ENCODE results near the gene WFIKKN2. TPM values are rescaled to one million over a fixed set of nuclear protein-coding genes. Genes with fewer than 3 reads are reported as not detected.

Gene WFIKKN2
- total and polyA plus RNA-seq, 8 donors, result 0.09 to 0.45 (median 0.15) TPM

DNA sequence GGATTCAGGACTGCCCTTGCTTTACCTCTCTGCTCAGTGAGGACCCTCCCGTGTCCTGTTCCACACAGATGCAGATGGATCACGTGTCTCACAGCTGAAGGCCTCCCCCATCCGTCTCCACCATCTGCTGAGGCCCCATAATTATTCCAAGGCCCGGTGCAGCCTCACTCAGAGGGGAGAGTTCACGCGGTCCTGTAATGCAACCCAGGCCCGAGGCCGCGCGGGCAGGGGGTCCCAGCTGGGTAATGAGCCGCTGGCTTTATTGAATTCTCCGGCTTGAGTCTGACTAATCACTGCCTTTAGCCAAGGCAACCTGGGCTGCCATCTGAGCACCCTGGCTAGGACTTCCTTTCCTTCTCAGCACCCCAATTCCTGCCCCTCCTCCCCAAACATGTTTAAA, 4.4 kb upstream of the WFIKKN2 start:
- H3K4me3 ChIP-seq, result no peak overlapping the region
- H3K27ac ChIP-seq, result no peak overlapping the region
- no peaks in the 10 kb centered on the region for H3K9me3 ChIP-seq
- intact Hi-C loops (cut with DNase I), result loop anchor here in 1 of 3 donors (10.0 kb wide), 1 partner anchor 46 kb away; no protein-coding TSS in a partner anchor
- H3K27me3 ChIP-seq, result no peaks in the 10 kb centered on the region
- DNase-seq (no peak), FAIRE-seq (no peak), ATAC-seq (no peak)
- 83 to 84% methylated on average over 12 of the region's 12 CpGs for WGBS, 2 donors
- peaks cover 0 to 3% (median 0%) of the 10 kb centered on the region in 3 donors for H3K4me1 ChIP-seq
- no peak for TF ChIP-seq CTCF (IDR thresholded peaks at IDR 0.05)
- no peaks in the 10 kb centered on the region for H3K36me3 ChIP-seq

- intact Hi-C loops (cut with DNase I), result loop anchor here in 1 of 3 donors (10.0 kb wide), 1 partner anchor 47 kb away; no protein-coding TSS in a partner anchor
- Histone ChIP-seq H3K9me3 (no peaks in the 10 kb centered on the region), H3K4me1 (peaks cover 0 to 3% (median 0%) of the 10 kb centered on the region in 3 donors), H3K27me3 (no peaks in the 10 kb centered on the region), H3K27ac (no peak overlapping the region), H3K36me3 (no peaks in the 10 kb centered on the region), H3K4me3 (no peak overlapping the region)
- FAIRE-seq (no peak), DNase-seq (no peak), ATAC-seq (no peak)
- TF ChIP-seq CTCF (IDR thresholded peaks at IDR 0.05), result no peak
- 75 to 84% methylated on average over 7 to 11 of the region's 11 CpGs for WGBS, 2 donors
Observed at GRCh38 chr17:50831471-50831928, 3.9 kb upstream of the WFIKKN2 start.

- Histone ChIP-seq H3K27me3 (no peaks in the 10 kb centered on the region), H3K9me3 (no peaks in the 10 kb centered on the region), H3K27ac (no peak overlapping the region), H3K4me3 (no peak overlapping the region), H3K4me1 (peaks cover 0 to 3% (median 0%) of the 10 kb centered on the region in 3 donors), H3K36me3 (no peaks in the 10 kb centered on the region)
- ATAC-seq (no peak), DNase-seq (no peak), FAIRE-seq (no peak)
- no peak for TF ChIP-seq CTCF (IDR thresholded peaks at IDR 0.05)
- 85 to 88% methylated on average over 12 of the region's 12 CpGs for WGBS, 2 donors
- intact Hi-C loops (cut with DNase I), result loop anchor here in 1 of 3 donors (10.0 kb wide), 1 partner anchor 48 kb away; no protein-coding TSS in a partner anchor
Observed at GRCh38 chr17:50832267-50832863, 3.0 kb upstream of the WFIKKN2 start.

GRCh38 chr17:50832864-50833381, 2.5 kb upstream of the WFIKKN2 start:
- no peak for TF ChIP-seq CTCF (IDR thresholded peaks at IDR 0.05)
- Histone ChIP-seq H3K27me3 (no peaks in the 10 kb centered on the region), H3K9me3 (no peaks in the 10 kb centered on the region), H3K4me1 (peaks cover 0 to 3% (median 0%) of the 10 kb centered on the region in 3 donors), H3K36me3 (no peaks in the 10 kb centered on the region), H3K27ac (no peak overlapping the region), H3K4me3 (no peak overlapping the region)
- ATAC-seq (no peak), DNase-seq (no peak), FAIRE-seq (no peak)
- intact Hi-C loops (cut with DNase I), result loop anchor here in 1 of 3 donors (10.0 kb wide), 1 partner anchor 48 kb away; no protein-coding TSS in a partner anchor
- 82 to 88% methylated on average over 13 of the region's 13 CpGs for WGBS, 2 donors
